Measurements from ENCODE around the gene HOXA10.

HOXA10 gene

GRCh38 chr7:27154901-27155815, 19.0 kb downstream of the HOXA10 start:
- no peak for DNase-seq (ENCODE audit: low read depth)

GRCh38 chr7:27154369-27154768, 19.8 kb downstream of the HOXA10 start:
- no peak for DNase-seq (ENCODE audit: low read depth)

GRCh38 chr7:27153526-27153925, 20.6 kb downstream of the HOXA10 start:
- DNase-seq (ENCODE audit: low read depth) = no peak

DNA sequence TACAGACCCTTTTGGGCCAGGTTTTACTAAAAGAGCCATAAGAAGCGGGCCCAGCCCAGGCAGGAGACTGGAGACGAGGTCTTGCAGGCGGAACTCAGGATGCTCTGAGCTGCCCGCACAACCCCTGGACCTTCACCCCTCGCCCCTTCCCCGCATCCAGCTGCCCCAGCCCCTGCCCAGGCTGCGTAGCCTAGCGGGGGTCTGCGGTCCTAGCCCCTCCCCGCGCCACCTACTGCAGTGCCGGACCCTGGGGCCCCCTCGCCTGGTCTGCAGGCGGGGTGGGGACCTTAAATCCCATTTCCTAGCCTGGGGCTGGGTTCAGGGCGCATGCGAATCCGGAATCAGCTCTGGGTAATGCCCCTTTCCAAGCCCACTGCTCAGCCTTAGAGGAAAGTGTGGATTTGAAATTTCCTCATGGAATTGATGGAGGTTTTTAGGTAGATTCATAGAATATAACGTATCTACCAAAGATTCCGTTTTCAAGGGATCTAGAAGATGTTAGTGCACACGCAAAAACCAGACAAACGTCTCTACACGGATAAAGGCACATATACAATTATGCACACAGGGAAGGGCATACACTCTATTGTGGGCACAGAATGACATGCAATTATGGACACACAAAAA, 21.2 kb downstream of the HOXA10 start:
- DNase-seq (ENCODE audit: low read depth) = no peak

GRCh38 chr7:27151931-27152815, 21.9 kb downstream of the HOXA10 start, which contains the start of gene HOXA3:
Gene HOXA3, minus strand, starts transcription at chr7:27152583. Its CDS starts 41,943 bp downstream, at chr7:27110640.
- DNase-seq (ENCODE audit: low read depth) = no peak

GRCh38 chr7:27151341-27151930, 22.7 kb downstream of the HOXA10 start:
- DNase-seq (ENCODE audit: low read depth) = no peak

DNA sequence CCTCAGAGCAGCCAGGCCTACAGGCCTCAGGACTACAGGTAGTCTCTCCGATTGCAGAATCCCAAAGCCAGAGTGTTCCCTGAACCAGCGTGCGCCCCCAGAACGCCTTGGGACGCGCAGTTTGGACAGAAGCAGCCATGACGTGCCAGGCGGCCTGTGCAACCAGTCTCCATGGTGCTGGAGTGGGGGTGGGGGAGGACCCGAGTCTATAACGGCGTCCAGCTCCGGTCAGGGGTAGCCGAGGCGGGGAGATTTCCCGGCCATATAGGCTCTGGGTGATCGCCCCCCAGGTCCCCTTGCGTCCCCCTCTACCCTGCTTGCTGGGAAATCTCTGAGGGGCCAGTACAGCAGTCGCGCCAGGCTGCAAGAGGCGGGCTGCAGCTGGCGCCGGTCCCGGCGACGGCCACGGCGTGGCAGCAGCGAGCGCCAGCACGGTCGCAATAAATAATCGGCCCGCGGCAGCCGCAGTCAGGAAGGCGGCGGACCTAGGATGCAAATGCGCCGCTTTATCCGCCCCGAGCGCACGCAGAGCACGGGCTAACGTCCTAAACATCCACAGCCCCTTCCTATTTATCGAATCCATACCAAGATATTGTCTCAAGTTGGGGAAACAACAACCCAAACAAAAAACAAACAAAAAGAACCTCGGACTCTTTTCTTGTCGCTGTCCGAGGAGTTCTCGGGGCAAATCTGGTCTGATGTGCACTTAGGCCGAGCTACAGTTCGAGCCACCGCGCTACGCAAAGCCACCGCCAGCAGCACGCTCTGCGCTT, 23.4 kb downstream of the HOXA10 start:
- DNase-seq (ENCODE audit: low read depth) = no peak

GRCh38 chr7:27149842-27150567, 24.1 kb downstream of the HOXA10 start:
- DNase-seq (ENCODE audit: low read depth) = no peak

DNA sequence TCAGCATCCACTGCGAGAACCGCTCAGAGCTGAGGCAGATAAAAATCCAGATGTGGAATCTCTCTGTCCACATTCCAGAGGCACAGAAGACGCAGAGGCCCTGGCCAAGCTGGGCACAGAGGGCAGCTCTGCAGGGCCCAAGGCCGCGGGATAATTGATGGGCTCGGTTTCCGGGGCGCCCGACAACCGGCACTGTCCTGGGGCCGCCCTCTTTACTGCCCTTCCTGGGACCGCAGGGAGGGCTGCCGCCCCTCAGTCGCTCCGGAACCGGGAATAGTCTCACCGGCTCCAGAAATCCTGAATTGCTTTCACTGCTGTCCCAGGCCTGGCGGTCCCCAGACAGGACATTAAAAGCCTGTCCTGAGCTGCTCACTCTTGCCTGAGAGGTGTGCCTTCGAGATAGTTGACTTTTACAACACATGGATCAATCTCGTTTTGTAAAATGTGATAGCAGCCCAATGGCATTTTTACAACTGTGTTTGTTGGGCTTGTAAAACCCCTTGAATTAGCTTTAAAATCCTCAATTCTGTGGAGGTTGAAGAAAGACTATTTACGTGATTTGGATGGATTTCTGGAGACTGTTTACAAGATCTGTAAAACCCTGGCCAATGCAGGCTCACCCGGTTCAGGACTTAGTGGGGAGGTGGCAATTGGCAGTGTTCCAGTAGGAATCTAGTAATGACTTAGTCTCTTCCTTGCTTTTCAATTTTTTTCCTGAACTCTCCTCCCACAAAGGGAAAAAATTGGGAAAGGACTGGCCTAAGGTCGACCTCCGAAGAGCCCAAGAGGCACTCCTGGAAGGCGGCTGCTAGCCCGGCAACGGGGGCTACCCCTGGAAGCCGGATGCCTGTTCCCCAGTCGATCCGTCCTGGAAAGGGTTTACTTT, 25.1 kb downstream of the HOXA10 start:
- DNase-seq (ENCODE audit: low read depth) = no peak

DNA sequence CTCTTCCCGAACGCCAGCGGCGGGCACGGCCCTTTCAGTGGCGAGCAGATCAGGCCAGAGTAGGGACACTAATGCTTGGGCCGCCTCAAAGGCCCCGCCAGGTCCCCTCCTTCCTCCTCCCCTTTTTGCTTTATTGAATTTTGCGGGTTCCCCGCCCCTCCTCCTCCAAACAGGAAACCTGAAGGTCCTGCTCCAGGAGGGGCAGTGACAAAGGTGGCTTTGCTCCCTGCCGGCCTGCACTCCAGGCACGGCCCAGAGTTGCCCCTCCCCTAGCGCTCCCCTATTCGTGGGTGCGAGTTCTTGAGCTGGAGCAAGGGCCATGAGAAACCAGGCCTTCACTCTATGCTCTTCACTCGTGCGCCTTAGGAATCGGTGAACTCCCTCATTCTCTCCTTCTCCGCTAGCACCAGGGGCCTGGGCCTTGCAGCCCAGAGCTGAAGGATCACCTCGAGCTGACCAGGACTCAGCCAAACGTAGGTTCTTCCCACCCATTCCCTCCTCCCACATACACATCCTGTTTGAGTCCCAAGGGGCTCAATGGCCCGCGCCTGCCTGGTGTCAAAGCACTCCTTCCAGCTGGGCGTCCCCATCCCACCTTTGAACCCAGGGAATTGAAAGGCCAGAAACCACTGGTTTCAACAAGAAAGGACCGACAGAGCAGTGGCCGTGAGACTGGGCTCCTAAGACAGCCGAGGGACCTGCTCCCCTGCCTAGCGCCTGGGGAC, 25.9 kb downstream of the HOXA10 start:
- no peak for DNase-seq (ENCODE audit: low read depth)

- no peak for DNase-seq (ENCODE audit: low read depth)
Observed at GRCh38 chr7:27147199-27148030, 26.7 kb downstream of the HOXA10 start, which contains the start of gene HOXA6. Gene HOXA6, minus strand, starts transcription at chr7:27147774. Its CDS starts 25 bp downstream, at chr7:27147749.

- no peak for DNase-seq (ENCODE audit: low read depth)
Observed at GRCh38 chr7:27146491-27147198, 27.5 kb downstream of the HOXA10 start.

DNA sequence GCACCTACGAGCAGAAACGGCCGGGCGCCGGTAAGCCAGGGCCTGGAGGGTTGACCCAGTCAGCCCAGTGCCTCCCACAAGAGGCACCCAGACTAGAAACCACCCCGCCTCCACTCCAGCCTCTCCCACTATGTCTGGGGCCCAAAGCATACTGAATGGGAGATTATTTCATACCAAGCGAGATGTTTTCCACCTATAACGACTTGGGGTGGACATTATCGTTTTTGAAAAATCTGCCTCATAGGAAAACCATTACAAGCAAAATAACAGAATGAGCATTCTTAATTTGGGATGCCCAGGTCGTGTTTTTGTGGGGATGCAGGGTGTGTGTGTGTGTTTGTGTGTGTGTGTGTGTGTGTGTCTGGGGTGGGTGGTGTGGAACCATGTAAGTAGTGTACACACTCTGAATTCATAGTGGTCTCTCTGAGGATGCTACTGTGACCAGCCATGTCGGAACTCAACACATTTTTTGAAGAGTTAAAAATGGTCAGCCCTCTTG, 28.2 kb downstream of the HOXA10 start:
- no peak for DNase-seq (ENCODE audit: low read depth)

GRCh38 chr7:27145165-27145913, 28.8 kb downstream of the HOXA10 start:
- no peak for DNase-seq (ENCODE audit: low read depth)

DNA sequence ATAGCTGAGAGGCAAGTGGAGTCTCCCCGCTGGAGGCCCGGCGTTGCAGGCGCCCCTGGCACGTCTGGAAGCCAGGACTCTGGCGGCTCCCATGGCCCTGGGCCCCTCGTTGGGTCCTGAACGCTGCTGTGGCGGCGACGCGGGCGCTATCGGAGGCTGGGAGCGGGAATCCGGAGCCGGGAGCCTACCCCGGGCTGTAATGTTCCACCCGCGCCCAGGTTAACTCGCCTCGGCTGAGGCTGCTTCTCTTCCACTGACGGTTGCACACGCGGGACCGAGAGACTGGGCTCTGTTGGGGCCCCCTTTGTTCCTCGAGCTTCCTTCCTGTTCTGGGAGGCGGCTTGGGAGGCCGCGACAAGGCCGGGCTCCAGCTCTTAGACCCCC, 29.3 kb downstream of the HOXA10 start:
- DNase-seq (ENCODE audit: low read depth) = no peak
